DMS114 treated with DMSO at 0.1 percent for 48 hours (cell line): ENCODE results near the gene ARID1B.

ENCODE experiments used
- DNase-seq: peaks from one replicate; lab custom pipeline; 2025; ENCODE audit not compliant: unreplicated experiment; lab: John Stamatoyannopoulos, UW

Gene ARID1B

DNA sequence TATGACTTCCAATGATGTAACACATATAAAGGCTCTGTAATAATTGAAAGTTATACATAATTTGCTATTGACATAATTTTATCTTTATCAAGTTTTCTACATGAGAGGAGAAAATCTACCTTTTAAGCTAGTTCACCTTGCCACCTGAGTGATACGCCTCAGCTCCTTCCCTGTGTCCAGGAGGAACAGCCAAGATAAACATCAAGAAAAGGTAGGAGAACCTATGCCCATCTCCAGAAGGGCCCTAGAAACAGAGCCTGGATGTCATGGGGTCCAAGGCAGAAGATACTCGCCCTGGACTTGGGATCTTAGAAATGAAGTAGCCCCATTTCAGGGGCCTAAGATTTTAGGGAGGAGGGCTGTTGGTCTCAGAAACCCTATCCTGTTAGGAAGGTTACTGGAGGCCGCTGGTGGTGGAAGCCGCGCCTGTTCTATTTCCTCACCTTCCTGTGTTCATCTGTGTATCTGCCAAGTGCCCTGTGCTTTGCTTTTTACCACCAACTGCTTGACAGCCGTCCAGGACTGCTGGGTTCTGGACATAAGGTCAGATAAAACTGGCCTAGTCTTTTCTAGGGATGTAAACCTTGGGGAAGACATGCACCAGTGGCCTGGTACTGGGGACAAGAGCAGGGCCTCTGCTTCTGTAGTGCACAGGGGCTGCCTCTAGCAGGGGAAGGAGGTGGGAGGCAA lies 178.5 kb downstream of the ARID1B start:
- DNase-seq: no peak

DNA sequence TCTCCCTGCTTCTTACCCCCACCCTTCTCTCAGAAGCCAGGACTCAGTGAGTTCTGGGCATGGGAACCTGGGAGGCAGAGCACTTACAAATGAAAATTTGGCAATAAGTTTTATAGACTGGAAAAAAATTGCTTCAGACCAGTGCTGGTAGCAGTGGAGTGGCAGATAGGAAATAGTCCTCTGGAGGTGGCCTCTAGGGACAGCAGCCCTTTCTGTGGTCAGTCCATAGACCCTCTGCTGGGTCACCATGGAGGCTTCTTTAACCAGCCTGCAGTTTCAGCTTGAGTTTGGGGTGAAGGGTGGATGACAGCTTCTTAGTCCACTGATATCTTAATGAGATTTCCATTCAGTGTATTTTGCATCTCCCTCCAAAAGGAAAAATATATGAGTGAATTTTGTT lies 179.1 kb downstream of the ARID1B start:
- DNase-seq: no peak

DNA sequence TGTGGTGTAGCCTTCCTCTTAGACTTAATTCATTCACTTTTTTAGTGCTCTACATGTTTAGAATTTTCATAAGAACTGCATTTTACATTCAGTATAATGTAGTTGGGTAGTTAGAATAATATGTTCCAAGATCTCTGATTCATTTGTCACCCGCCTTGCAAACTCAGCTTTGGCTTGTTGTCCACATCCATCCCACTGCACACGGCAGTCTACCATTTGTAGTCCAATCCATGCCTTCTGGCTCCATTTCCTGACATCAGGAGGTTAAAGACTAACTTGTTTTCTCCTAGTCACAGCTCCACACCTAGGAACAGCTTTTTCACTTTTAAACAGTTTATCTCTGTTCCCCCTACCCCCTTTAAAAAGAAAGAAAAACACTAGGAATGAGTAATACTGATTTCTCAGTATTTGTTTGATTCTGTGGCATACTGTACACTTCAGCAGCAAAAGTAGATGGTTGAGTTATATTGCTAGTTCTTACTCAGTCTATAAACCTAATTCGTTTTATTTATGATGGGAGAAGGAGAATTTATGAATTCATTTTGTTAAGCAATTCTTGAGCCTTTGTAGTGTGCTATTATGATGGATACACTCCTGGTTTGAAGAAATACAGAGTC lies 180.9 kb downstream of the ARID1B start:
- no peak for DNase-seq

DNA sequence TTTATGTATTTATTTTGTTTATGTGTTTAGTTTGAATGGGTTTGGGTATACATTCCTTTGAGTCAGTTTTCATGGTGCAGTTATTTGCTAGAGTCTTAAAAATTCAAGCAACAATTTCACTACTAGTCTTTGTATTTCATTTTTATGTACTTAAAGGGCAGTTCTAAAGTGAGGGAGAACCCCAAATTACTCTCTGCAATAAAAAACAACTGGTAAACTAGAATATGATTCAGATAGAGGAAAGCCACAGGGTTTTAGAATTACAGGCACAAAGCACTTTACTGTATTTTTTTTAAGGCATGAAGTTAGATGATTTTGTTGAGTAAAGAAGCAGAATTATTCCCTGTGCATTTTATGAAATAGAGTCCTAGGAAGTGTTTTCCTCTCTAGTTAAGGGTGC lies 183.3 kb downstream of the ARID1B start:
- no peak for DNase-seq

DNA sequence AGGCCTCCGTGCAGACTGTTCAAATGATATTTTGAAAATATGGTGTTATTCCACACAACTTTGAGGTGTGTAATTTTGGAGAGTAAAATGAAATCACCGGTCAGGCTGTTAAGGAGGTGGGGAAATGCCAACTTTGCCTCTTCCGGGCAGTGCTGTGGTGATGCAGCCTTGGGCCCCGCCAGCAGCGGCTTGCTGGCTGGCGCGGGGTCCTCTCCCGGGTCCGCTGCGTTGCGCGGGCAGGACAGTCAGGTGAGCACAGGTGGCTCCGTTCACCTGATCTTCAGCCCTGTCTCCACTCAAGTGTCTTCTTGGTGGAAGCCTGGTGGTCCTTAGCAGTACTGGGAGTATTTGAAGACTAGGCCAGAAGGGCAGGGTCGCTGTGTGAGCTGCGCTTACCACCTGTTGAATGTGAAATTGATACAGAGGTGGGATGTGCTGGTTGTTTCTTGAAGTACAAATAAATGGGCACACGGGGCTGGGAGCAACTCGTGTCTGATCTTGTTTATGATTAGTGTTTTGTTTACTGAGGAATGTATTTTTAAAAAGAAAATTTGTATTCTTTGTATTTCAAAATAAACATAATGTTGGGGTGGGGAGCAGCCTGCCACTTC lies 184.2 kb downstream of the ARID1B start:
- DNase-seq: no peak

DNA sequence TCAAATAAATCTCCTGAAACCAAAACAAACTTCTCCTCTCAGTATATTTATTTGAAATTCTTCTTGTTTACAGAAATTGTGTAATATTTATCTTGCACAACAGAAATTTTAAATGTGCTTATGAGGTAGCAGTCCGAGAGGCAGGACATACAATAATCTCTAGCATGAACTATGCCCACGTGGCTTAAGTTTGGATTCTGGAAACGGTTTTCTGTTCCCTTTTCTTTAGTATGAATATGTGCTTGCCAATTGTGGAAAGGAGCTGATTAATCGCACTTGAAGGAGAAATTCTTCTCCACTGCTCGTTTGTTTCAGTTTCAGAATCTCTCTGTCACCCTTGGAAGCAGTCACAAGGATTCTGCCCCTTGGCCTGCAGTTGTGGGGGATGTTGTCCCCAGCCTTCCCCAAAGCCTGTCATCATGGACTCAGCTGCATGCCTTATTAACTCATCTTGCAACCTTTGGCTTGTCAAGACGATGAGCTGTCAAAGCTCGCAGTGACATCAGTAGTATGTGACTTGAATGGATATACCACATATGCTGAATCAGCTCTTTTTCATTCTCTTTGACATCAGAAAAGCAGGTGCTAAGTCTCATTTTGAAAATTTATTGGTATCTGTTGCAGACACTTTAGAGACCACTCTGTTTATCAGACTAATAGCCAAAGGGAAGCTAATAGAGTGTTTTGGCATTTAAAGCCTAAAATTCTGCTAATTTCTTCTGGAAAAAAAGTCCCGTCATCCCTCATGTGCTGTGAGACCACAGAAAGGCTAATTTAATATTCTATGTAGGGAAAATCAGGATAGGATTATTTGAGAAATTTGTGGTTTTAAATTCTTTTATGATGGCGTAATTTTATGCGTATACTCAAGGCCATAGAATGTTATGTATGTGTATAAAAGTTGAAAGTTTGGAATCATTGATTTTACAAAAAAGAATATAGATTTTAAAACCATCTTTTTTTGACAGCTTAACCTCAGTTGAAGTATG lies 186.8 kb downstream of the ARID1B start:
- no peak for DNase-seq

DNA sequence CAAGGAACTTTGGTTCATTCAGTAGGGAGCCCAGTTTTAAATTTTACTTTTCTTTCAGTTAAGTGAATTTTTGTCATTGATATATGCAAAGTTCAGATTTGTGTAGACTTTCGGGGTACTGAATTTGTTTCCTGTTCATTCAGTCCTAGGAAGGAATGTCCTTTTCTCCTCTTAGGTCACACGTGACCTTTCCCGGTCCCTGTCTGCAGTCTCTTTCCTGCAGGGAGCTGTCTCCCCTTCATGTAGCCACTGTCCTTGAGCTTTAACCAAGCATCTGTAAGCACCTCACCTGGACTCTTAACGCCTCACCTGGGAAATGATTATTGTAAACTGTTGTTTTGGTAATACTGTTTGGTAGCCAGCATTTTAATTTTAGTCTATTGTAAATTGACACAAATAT lies 190.7 kb downstream of the ARID1B start:
- DNase-seq: no peak

DNA sequence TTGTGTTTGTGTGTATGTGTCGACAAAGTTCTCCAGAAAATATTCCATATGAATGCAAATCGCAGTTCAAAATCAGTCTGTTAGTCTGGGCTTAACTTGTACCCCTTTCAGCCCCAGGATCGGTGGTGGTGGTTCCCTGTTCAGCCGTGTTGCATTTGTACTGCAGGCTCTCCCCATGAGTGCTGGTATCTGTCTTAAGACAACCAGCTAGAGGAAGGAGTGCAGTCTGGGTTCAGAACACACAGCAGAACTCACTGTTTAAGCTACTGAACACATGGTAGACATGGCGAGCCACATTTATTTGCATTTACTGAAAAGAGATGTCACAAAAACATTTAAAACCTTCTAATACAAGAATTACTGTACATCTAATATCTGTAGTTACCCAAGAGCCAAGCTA lies 192.1 kb downstream of the ARID1B start:
- DNase-seq: no peak

DNA sequence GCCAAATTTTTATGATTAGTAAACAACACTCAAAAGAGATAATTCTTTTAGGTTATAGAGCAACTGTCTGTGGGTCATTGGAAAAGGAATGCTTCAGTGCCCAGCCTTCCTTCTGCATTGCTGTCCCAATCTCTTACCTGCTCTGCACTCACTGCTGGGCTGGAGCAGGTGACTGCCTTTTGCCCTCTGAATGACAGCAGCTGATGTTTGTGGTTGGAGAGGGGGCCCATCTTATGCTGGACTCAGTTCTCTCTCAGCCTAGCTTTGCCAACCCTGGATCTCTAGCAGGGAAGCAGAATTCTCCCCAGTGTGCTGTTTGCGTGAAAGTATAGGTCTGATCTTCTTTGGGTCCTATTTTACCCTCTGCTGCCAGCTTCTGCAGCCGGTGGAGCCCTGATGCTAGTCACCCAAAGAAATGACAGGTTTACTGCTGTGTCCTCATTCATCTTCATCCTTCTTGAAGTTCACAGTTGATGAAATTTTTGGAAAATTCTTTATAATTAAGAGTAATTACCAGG lies 193.5 kb downstream of the ARID1B start:
- DNase-seq: no peak

DNA sequence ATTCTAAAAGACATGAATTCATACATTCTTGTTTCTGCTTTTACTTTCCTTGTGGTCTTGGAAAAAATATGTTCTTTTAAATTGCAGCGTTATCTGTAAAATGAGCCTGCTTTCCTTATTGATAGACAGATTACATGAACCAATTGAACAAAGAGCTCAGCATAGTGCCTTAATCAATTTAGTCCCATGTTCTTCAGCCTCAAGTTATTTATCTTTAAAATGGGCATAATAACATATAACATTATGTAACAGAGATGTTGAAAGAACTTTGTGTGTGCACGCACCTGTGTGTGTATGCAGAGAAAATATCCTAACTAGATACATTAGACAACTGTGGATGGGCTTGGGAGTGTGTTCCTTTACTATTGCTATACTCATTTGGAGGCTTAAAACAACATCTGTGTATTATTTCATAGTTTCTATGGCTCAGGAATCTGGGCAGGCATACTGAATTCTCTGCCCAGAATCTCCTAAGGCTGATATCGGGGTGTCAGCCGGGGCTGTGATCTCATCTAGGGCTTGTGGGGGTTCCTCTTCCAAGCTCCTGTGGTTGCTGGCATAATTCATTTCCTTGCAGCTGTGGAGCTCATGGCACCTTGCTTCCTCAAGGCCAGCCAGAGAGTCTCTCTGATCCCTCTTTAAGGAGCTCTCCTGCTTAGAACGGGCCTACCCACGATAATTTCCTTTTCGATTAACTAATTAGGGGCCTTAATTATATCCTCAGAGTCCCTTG lies 194.1 kb downstream of the ARID1B start:
- DNase-seq: no peak

DNA sequence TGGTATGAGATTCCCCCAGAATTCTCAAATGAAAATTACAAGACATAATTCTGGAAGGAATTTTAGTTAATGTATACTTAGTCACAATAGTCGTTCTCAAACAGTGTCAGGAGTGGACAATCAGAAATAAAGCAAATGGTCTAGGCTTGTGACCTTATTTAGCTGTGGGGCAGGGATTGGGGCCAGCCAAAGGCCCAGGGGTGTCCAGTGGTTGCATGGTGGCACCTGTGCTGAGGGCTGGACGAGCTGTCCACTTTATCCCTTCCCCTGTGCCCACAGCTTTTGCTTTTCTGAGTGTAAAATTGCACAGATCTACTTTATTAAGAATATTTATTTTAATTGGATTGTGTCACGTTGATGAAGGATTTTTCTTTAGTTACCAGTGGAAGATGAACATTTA lies 195.0 kb downstream of the ARID1B start:
- DNase-seq: no peak

DNA sequence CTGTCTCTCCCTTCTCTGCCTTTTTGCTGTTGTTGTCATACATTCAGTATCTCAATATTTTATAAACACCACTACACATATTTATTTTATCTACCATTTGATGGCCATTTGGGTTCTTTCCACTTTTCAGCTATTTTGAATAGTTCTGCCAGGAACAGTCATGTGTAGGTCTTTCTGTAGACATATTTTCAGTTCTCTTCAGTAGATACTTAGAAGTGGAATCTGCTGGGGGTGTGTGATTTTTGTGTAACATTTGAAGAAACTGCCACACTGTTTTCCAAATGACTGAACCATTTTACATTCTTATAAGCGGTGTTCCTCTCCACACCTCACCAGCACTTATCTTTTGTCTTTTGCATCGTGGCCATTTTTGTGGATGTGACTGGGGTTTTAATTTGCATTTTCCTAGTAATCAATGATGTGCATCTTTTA lies 197.7 kb downstream of the ARID1B start:
- DNase-seq: no peak

DNA sequence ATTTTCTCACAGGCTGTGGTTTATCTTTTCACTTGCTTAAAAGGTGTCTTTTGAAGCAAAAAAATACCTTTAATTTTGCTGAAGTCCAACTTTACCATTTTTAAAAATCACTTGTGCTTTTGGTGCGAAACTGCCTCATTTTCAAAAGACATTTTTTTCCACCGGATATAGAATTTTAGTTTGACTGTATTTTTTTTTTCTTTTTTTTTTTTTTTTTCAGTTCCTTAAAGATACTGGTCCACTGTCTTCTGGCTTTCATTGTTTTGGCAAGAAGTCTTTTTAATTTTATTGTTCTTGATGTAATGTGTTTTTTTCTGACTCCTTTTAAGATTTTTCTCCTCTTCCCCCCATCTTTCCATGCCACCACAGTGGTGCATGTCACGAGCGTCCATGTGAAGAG lies 198.2 kb downstream of the ARID1B start:
- DNase-seq: no peak

DNA sequence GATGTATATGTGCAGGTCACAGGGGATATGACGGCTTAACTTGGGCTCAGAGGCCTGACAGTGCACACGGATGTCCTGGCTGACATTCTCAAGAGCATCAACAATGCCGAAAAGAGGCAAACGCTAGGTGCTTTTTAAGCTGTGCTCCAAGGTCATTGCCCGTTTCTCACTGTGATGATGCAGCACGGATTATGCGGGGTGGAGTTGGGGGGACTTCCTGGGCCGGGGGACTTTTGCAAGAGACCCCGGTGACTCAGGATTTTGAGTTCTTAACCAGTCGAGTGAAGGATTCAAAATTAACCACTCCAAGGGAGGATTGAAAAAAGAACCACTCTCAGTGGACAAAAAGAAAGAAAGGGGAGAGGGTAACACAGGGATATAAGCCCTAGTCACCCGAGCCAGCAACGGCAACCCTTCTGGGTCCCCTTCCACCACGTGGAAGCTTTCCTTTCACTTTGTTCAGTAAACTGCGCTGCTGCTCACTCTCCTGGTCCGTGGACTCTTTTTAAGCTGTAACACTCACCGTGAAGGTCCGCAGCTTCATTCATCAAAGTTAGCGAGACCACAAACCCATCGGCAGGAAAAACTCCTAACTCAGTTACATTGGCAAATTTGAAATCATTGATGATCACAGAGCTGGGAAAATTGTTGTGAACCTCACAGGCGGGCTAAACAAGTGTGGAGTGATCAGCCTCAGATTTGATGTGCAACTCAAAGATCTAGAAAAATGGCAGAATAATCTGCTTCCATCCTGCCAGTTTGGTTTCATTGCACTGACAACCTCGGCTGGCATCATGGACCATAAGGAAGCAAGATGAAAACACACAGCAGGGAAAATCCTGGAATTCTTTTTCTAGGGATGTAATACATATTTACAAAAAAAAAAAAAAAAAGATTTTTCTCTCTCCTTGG lies 199.3 kb downstream of the ARID1B start:
- no peak for DNase-seq

DNA sequence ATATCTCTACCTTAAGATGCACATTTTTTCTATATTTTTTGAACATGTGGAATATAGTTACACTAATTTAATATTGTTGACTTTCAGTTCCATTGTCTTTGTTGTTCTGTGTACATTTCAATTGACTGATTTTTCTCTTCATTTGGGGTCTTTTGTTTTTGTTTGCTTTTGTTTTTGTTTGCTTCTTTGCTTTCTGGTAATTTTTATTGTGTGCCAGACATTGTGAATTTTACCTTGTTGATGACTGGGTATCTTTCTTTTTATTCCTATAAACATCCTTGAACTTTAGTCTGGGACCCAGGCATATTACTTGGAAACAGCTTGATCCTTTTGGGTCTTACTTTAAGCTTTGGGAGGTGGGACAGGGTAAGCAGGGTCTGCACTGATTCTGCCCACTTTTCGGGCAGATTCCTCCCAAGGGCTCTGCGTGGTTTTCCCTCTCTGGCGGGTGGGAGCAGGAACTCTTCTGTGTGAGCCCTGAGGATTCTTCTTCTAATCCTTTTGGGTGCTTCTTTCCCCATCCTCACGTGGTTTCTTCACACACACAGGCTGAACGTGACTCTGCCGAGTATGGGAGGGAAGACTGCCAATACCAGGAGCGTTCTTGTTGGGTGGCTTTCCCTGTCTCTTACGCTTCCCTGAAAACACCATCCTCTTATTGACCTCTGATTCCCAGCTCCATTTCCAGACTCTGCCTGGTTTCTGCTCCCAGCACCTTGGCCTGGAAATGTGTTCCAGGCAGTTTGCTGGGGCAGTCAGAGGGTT lies 200.5 kb downstream of the ARID1B start:
- no peak for DNase-seq

DNA sequence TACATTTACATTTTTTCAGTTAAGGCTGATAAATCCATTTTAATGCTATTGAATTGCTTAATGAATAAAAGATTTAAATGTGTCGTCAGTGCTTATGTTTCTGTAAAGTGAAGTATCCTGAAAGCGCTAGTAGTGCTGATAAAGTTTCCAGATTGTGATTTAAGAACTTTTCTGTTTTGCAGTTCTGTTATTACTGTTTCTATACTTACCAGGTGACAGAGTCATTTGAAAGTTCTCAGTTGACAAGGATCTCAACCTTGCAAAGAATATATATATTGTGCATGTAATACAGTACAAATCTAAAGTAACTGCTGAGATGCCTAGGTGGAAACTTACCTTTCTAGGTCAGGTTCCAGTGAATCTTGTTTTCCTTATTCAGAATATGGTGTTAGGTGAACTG lies 201.8 kb downstream of the ARID1B start:
- DNase-seq: no peak

DNA sequence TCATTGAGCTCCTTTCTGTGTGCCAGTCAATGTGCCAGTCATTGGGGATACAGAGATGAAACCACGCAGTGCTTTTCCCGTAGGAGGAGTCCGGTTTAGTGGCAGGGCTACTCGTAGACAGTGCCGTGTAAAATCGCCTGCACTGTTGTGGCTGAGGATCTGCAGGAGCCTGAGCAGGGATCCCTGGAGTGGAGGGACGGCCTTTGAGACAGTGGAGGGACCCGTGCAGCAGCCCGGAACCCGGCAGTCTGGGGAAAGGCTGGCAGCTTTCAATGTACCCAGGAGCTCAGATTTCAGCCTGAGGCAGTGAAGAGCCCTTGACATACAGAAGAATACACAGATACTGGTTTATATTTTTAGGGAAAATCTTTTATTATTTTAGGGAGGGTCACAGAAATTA lies 203.3 kb downstream of the ARID1B start:
- no peak for DNase-seq

DNA sequence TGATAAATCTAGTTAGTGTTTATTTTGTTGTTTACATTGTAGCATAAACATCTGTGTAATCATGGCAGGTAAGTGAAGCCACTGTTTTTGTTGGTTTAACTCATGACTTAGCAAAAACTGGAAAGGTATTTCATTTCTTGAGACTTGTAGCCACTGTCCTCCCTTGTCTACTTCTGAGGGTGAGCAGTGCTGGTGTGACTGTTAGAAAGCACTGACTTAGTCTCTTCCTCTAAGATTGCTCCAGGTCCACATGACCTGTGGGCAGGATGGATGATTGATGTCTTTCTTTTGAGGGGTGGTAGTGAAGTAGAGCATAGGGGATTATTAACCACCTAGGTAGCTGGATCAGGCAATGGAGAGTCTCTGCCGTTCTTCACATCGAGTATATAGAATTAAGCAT lies 203.8 kb downstream of the ARID1B start:
- no peak for DNase-seq

DNA sequence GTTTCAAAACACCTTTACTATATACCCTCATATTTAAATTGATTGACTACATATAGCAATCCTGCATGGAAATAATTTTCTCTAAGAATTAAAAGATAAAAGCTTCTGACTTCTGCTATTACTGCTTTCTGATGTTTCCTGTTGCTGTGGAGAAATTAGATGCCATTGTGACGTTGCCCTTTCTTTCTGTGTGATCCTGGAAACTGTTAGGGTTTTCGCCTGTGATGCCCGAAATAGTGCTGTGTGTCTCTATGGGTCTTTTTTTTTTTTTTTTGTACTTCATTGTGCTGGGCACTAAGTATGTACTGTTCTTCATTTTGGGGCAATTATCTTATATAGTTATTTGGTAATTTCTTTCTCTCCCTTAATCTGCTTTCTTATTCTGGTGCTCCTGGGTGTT lies 205.0 kb downstream of the ARID1B start:
- DNase-seq: no peak
